ENCODE data around the gene ZFHX3. TPM values are rescaled to one million over a fixed set of nuclear protein-coding genes. Genes with fewer than 3 reads are reported as not detected.

The ZFHX3 gene
- total RNA-seq (1 to 10 TPM; 1.5 to 9.8 (median 2.2) TPM), polyA plus RNA-seq (under 1 TPM; 0.09 to 0.21 TPM), total RNA-seq (1.7 reads per million, percentile 7 among the genes with 10 or more reads in this experiment)

- Mint-ChIP-seq H3K27ac (peak within 1 kb of the TSS in 2 of 9 donors; percentile 31 to 54), H3K4me3 (peak within 1 kb of the TSS in 8 of 10 donors; percentile 39 to 81 (median 66)), H3K9me3 (no peaks in the 10 kb centered on the region), H3K4me1 (peaks cover 0 to 14% (median 6%) of the 10 kb centered on the region in 7 donors), H3K27me3 (peaks cover 9 to 47% (median 27%) of the 10 kb centered on the region in 5 donors), H3K36me3 (no peaks in the 10 kb centered on the region)
- intact Hi-C loops (cut with micrococcal nuclease), result loop anchor here (5.0 kb wide), 2 partner anchors 215 to 260 kb away; no protein-coding TSS in a partner anchor
- no peak within 1 kb of the TSS for H3K27ac ChIP-seq (ENCODE audit: low read depth, low read length)
- no peaks in the 10 kb centered on the region for H3K4me1 ChIP-seq (ENCODE audit: control insufficient read depth in 2 of 2, insufficient read depth in 2 of 2, low read length in 2 of 2)
- no peaks in the 10 kb centered on the region for H3K9me3 ChIP-seq (ENCODE audit: control insufficient read depth in 2 of 3, low read length in 3 of 3)
- peak in 6 of 9 donors; percentile 19 to 48 (median 34) for DNase-seq
- POLR2A ChIA-PET, result no interaction called here
- peak; percentile 83 for ATAC-seq
- peaks cover 3 to 4% of the 10 kb centered on the region in 2 donors for H3K27me3 ChIP-seq (ENCODE audit: control insufficient read depth in 2 of 2, insufficient read depth in 2 of 2, low read length in 2 of 2)
- no peak within 1 kb of the TSS for H3K4me3 ChIP-seq (ENCODE audit: low read length)
- CTCF ChIA-PET, result no interaction called here
- H3K36me3 ChIP-seq (ENCODE audit: control insufficient read depth in 2 of 3, insufficient read depth in 3 of 3, low read length in 3 of 3), result no peaks in the 10 kb centered on the region
Observed at GRCh38 chr16:73047536-73048291, at the start of gene ZFHX3. TSS of gene ZFHX3 (minus strand) at chr16:73048128. CDS start at chr16:72960145, 87,983 bp downstream.

DNA sequence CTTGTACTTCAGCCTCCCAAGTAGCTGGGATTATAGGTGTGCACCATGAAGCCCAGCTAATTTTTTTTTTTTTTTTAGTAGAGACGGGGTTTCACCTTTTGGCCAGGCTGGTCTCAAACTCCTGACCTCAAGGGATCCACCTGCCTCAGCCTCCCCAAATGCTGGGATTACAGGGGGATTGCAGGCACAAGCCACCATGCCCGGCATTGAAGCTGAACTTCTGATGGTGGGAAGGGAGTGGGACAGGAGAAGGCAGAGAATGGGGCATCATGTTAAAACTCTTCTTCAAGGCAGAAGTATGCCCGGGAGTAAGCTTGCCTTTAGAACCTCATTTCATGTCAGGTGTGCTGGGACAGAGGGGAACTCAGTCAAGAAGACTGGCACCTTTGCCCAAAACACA is 48.6 kb upstream of the ZFHX3 start:
- Mint-ChIP-seq H3K4me1 (peaks cover 2 to 14% (median 9%) of the 10 kb centered on the region in 7 donors), H3K9me3 (peaks cover 0 to 1% (median 0%) of the 10 kb centered on the region in 11 donors), H3K27me3 (peaks cover 0 to 3% (median 0%) of the 10 kb centered on the region in 5 donors), H3K4me3 (no peak overlapping the region), H3K27ac (no peak overlapping the region), H3K36me3 (no peaks in the 10 kb centered on the region)
- ChIA-PET POLR2A (no interaction called here), CTCF (no interaction called here)
- no peak for ATAC-seq
- H3K27ac ChIP-seq (ENCODE audit: low read depth, low read length), result no peak overlapping the region
- intact Hi-C loops (cut with micrococcal nuclease), result no loop called here
- no peaks in the 10 kb centered on the region for H3K36me3 ChIP-seq (ENCODE audit: control insufficient read depth in 2 of 3, insufficient read depth in 3 of 3, low read length in 3 of 3)
- no peak overlapping the region for H3K4me3 ChIP-seq (ENCODE audit: low read length)
- H3K9me3 ChIP-seq (ENCODE audit: control insufficient read depth in 2 of 3, low read length in 3 of 3), result no peaks in the 10 kb centered on the region
- H3K27me3 ChIP-seq (ENCODE audit: control insufficient read depth in 2 of 2, insufficient read depth in 2 of 2, low read length in 2 of 2), result no peaks in the 10 kb centered on the region
- no peak for DNase-seq
- no peaks in the 10 kb centered on the region for H3K4me1 ChIP-seq (ENCODE audit: control insufficient read depth in 2 of 2, insufficient read depth in 2 of 2, low read length in 2 of 2)

DNA sequence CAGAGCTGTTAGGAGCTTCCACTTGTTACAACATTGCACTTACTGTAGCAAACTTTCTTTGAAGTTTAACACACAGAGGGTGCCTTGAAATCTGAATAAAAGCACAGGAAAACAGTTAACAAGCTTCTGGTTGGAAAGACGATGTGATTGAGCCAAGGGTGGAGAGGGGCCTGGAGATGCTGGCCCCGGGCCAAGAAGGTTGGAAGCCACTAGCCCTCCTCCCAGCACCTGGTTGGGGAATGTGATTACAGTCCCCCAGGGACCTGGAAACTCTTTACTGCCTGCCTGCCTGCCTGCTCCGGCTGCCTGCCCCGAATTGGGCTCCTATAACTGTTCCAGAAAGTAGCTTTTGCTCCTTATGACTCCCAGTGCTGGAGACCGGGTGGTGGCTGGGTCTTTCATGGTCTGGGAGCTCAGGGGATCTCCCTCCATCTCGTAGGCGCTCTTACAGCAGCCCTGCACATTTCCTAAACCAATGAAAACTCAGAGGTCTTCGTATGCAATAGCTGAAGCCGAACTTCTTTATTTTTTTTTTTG is 48.0 kb upstream of the ZFHX3 start:
- H3K9me3 Mint-ChIP-seq, result peaks cover 0 to 1% (median 0%) of the 10 kb centered on the region in 11 donors
- H3K4me1 Mint-ChIP-seq, result peaks cover 2 to 14% (median 9%) of the 10 kb centered on the region in 7 donors
- no peaks in the 10 kb centered on the region for H3K36me3 ChIP-seq (ENCODE audit: control insufficient read depth in 2 of 3, insufficient read depth in 3 of 3, low read length in 3 of 3)
- ChIA-PET CTCF (no interaction called here), POLR2A (no interaction called here)
- no peaks in the 10 kb centered on the region for H3K9me3 ChIP-seq (ENCODE audit: control insufficient read depth in 2 of 3, low read length in 3 of 3)
- DNase-seq, result no peak
- intact Hi-C loops (cut with micrococcal nuclease), result no loop called here
- peaks cover 0 to 3% (median 0%) of the 10 kb centered on the region in 5 donors for H3K27me3 Mint-ChIP-seq
- no peaks in the 10 kb centered on the region for H3K27me3 ChIP-seq (ENCODE audit: control insufficient read depth in 2 of 2, insufficient read depth in 2 of 2, low read length in 2 of 2)
- H3K27ac Mint-ChIP-seq, result no peak overlapping the region
- no peaks in the 10 kb centered on the region for H3K4me1 ChIP-seq (ENCODE audit: control insufficient read depth in 2 of 2, insufficient read depth in 2 of 2, low read length in 2 of 2)
- H3K4me3 ChIP-seq (ENCODE audit: low read length), result no peak overlapping the region
- H3K36me3 Mint-ChIP-seq, result no peaks in the 10 kb centered on the region
- peak; percentile 26 for ATAC-seq
- no peak overlapping the region for H3K4me3 Mint-ChIP-seq
- no peak overlapping the region for H3K27ac ChIP-seq (ENCODE audit: low read depth, low read length)

DNA sequence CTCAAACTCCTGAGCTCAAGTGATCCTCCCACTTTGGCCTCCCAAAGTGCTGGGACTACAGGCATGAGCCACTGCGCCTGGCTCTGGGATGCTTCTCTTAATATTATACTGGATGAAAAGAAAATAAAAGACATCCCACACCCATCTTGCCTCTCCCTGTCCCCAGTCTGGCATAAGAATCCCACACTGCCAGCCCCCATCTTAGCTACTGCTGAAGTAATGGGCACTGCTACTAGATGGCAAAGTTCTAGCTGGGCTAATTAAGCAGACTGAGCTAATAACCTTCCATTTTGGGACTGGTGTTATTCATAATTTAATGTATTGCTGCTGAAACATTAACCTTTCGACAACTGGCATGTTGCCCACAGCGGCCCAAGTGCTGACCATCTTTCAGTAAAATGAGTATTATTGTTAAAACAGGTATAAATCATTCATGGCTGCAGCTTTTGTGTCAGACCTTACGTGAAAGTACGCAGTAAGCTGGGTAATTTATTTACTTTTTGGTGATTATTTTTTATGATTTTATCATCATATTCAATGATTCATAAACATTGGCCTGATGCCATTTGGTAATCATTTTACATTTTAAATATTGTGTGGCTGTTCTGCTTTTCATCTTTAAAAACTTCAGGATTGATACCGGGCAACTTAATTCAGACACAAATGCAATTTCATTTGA is 47.4 kb upstream of the ZFHX3 start:
- H3K9me3 ChIP-seq (ENCODE audit: control insufficient read depth in 2 of 3, low read length in 3 of 3), result no peaks in the 10 kb centered on the region
- H3K4me3 ChIP-seq (ENCODE audit: low read length), result no peak overlapping the region
- Mint-ChIP-seq H3K4me1 (peaks cover 2 to 14% (median 9%) of the 10 kb centered on the region in 7 donors), H3K9me3 (peaks cover 0 to 1% (median 0%) of the 10 kb centered on the region in 11 donors), H3K27me3 (peaks cover 0 to 3% (median 0%) of the 10 kb centered on the region in 5 donors), H3K4me3 (no peak overlapping the region), H3K27ac (no peak overlapping the region), H3K36me3 (no peaks in the 10 kb centered on the region)
- no peak for DNase-seq
- POLR2A ChIA-PET, result no interaction called here
- H3K36me3 ChIP-seq (ENCODE audit: control insufficient read depth in 2 of 3, insufficient read depth in 3 of 3, low read length in 3 of 3), result no peaks in the 10 kb centered on the region
- no peak overlapping the region for H3K27ac ChIP-seq (ENCODE audit: low read depth, low read length)
- H3K27me3 ChIP-seq (ENCODE audit: control insufficient read depth in 2 of 2, insufficient read depth in 2 of 2, low read length in 2 of 2), result no peaks in the 10 kb centered on the region
- H3K4me1 ChIP-seq (ENCODE audit: control insufficient read depth in 2 of 2, insufficient read depth in 2 of 2, low read length in 2 of 2), result no peaks in the 10 kb centered on the region
- intact Hi-C loops (cut with micrococcal nuclease), result no loop called here
- no peak for ATAC-seq
- CTCF ChIA-PET, result no interaction called here

DNA sequence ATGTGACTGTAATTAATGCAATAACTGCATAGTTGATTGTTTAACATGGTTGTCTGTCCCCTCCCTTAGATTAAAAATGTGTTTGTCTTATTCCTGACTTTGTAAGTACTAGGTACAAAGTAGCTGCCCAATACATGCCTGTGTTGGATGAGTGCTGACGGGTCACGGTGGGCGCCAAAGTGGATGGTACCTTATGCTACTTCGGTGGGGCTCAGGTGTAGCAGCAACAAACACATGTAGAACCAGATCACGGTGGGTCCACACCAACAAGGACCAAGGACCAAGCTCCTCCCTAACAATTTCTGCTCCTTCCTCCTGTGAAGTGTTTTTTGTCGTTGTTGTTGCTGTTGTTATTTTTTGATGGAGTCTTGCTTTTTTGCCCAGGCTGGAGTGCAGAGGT is 46.4 kb upstream of the ZFHX3 start:
- ChIA-PET CTCF (no interaction called here), POLR2A (no interaction called here)
- Histone ChIP-seq H3K4me1 (ENCODE audit: control insufficient read depth in 2 of 2, insufficient read depth in 2 of 2, low read length in 2 of 2) (no peaks in the 10 kb centered on the region), H3K9me3 (ENCODE audit: control insufficient read depth in 2 of 3, low read length in 3 of 3) (no peaks in the 10 kb centered on the region), H3K36me3 (ENCODE audit: control insufficient read depth in 2 of 3, insufficient read depth in 3 of 3, low read length in 3 of 3) (no peaks in the 10 kb centered on the region), H3K4me3 (ENCODE audit: low read length) (no peak overlapping the region), H3K27me3 (ENCODE audit: control insufficient read depth in 2 of 2, insufficient read depth in 2 of 2, low read length in 2 of 2) (no peaks in the 10 kb centered on the region), H3K27ac (ENCODE audit: low read depth, low read length) (no peak overlapping the region)
- ATAC-seq (no peak), DNase-seq (no peak)
- Mint-ChIP-seq H3K27ac (no peak overlapping the region), H3K36me3 (no peaks in the 10 kb centered on the region), H3K27me3 (peaks cover 0 to 3% (median 0%) of the 10 kb centered on the region in 5 donors), H3K9me3 (peaks cover 0 to 1% (median 0%) of the 10 kb centered on the region in 11 donors), H3K4me3 (no peak overlapping the region), H3K4me1 (peaks cover 2 to 14% (median 9%) of the 10 kb centered on the region in 7 donors)
- intact Hi-C loops (cut with micrococcal nuclease), result no loop called here

DNA sequence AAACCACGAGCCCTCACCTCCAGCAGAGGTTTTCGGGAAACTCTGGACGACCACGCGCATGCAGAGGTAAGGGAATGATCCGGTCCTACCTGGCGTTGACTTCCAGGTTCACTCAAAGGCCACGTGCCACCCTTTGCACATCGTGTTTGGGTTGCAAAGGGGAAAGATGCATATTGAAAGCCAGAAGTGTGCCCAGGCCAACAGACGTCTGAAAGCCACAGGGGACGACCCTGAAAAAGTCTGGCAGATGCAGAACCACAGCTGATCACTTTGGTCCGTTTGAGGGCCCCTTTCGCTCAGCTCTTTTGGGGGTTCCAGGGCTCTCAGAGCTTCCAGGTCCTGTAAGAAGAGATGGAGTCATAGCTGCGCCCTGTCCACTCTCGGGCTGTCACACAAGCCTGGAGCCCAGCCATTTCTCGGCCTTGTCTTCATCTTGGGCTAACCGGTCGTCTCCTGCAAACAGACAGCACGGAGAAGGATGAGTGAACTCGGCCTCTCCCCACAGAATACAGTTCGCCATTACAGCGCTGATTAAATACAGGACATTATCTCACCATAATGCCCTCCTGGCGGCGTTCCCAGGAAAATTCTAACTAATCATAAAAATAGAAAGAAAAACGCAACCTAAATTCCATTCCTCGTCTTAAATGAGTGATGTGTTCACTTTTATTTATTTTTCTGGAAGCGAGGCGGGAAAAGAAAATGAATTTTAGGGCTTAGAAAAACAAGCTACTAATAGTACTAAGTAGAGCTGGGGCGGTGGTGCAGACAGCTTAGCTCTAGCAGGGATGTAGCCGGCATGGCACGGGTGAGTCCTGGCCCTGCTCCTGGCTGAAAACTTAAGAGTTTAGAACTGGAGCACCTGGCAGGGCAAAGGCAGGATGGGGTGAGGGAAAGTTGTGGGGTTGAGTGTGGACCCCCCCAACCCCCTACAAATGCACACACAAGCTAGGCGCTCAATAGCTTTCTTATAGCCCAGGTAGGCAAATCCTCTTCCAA is 45.5 kb upstream of the ZFHX3 start:
- ChIA-PET CTCF (no interaction called here), POLR2A (no interaction called here)
- Mint-ChIP-seq H3K4me1 (peaks cover 2 to 14% (median 9%) of the 10 kb centered on the region in 7 donors), H3K9me3 (peaks cover 0 to 1% (median 0%) of the 10 kb centered on the region in 11 donors), H3K27ac (peak overlapping the region in 2 of 9 donors; percentile 26 to 80), H3K27me3 (peaks cover 0 to 3% (median 0%) of the 10 kb centered on the region in 5 donors), H3K36me3 (no peaks in the 10 kb centered on the region), H3K4me3 (no peak overlapping the region)
- no peak for ATAC-seq
- intact Hi-C loops (cut with micrococcal nuclease), result no loop called here
- Histone ChIP-seq H3K27ac (ENCODE audit: low read depth, low read length) (no peak overlapping the region), H3K36me3 (ENCODE audit: control insufficient read depth in 2 of 3, insufficient read depth in 3 of 3, low read length in 3 of 3) (no peaks in the 10 kb centered on the region), H3K27me3 (ENCODE audit: control insufficient read depth in 2 of 2, insufficient read depth in 2 of 2, low read length in 2 of 2) (no peaks in the 10 kb centered on the region), H3K4me1 (ENCODE audit: control insufficient read depth in 2 of 2, insufficient read depth in 2 of 2, low read length in 2 of 2) (no peaks in the 10 kb centered on the region), H3K4me3 (ENCODE audit: low read length) (no peak overlapping the region), H3K9me3 (ENCODE audit: control insufficient read depth in 2 of 3, low read length in 3 of 3) (no peaks in the 10 kb centered on the region)
- DNase-seq, result no peak

All from naive thymus-derived CD4-positive, alpha-beta T cell (primary cell).